BLaER1 (cell line): ENCODE measurements around the gene EDN2.
A peak's percentile ranks its signal among the peaks of the same experiment; 100 is the strongest.

Experiments
- H3K27ac ChIP-seq: shearing (Covaris generic); formaldehyde crosslinking; 2 replicates; pipeline ENCODE4 v1.8.1; 2022
- H3K27me3 ChIP-seq: shearing (Covaris generic); formaldehyde crosslinking; 2 replicates; pipeline ENCODE4 v1.8.1; 2022
- H3K36me3 ChIP-seq: shearing (Covaris generic); formaldehyde crosslinking; 2 replicates; pipeline ENCODE4 v1.8.1; 2022
- H3K4me1 ChIP-seq: shearing (Covaris generic); formaldehyde crosslinking; 2 replicates; pipeline ENCODE4 v1.8.1; 2022
- H3K4me2 ChIP-seq: shearing (Covaris generic); formaldehyde crosslinking; 2 replicates; pipeline ENCODE4 v1.8.1; 2022
- H3K4me3 ChIP-seq: shearing (Covaris generic); formaldehyde crosslinking; 2 replicates; pipeline ENCODE4 v1.8.1; 2022
- H3K9ac ChIP-seq: shearing (Covaris generic); formaldehyde crosslinking; 2 replicates; pipeline ENCODE4 v1.8.1; 2022
- H3K9me3 ChIP-seq: shearing (Covaris generic); formaldehyde crosslinking; 2 replicates; pipeline ENCODE4 v1.8.1; 2022
- H4K20me1 ChIP-seq: shearing (Covaris generic); formaldehyde crosslinking; 2 replicates; pipeline ENCODE4 v1.8.1; 2022
- Cebpa-rat ChIP-seq: shearing (Covaris generic); IDR thresholded peaks from 2 replicates; pipeline ENCODE4 v1.8.1; 2022

Gene EDN2

DNA sequence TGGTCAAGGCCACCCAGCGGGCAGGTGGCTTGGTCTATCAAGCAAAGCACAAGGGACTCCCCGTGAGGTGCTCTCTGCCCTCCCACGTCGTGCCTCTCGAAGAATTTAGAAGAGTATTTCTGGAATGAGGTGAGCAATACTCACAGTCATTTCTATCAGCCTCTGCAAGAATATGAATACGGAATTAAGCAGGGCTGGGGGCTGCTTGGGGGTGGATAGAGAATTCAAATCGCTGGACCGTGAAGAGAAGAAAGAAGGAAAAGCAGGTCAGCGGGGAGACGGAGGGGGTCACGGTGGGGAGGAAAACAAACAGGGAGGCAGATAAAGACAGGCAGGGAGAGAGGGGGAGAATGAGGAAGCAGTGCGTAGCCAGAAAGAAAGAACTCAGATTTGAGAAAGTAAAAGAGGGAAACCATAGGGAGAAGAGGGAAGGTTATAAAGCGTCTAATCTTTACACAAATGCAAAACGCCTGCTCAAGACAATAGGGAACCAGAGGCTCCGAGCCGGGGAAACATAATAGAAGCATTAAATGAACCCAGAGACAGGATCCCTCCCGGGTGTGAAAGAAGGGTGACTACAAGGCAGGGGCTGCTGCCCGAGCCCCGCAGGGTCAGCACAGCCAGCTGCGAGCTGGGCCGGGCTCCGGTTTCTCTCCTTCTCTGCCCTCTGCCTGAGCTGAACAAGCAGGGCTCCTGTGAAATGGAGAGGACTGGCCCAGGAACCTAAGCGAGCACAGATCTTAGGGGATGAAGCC, 2.1 kb upstream of the EDN2 start:
- Histone ChIP-seq H3K27ac (peak overlapping the region; percentile 5; the same call in 1 of the 2 replicates), H3K9ac (peak overlapping the region; percentile 36; the same call in 1 of the 2 replicates), H3K4me1 (peaks cover 64% of the 10 kb centered on the region), H3K4me2 (peak overlapping the region; percentile 67), H4K20me1 (no peaks in the 10 kb centered on the region), H3K9me3 (no peaks in the 10 kb centered on the region), H3K4me3 (no peak overlapping the region), H3K36me3 (no peaks in the 10 kb centered on the region), H3K27me3 (no peaks in the 10 kb centered on the region)
- no peak for TF ChIP-seq Cebpa-rat

GRCh38 chr1:41486053-41486370, 1.5 kb upstream of the EDN2 start:
- Histone ChIP-seq H3K27me3 (no peaks in the 10 kb centered on the region), H3K4me3 (no peak overlapping the region), H3K27ac (0 out of 2 replicates have a peak overlapping the region, but pooled peaks have one; percentile 5), H3K9me3 (no peaks in the 10 kb centered on the region), H4K20me1 (no peaks in the 10 kb centered on the region), H3K9ac (0 out of 2 replicates have a peak overlapping the region, but pooled peaks have one; percentile 36), H3K4me1 (peaks cover 64% of the 10 kb centered on the region), H3K36me3 (no peaks in the 10 kb centered on the region), H3K4me2 (peak overlapping the region; percentile 67)
- no peak for TF ChIP-seq Cebpa-rat

GRCh38 chr1:41485605-41486004, 1.1 kb upstream of the EDN2 start:
- Histone ChIP-seq H3K27me3 (no peaks in the 10 kb centered on the region), H3K4me1 (peaks cover 64% of the 10 kb centered on the region), H3K4me3 (no peak overlapping the region), H4K20me1 (no peaks in the 10 kb centered on the region), H3K27ac (no peak overlapping the region), H3K4me2 (peak overlapping the region; percentile 67), H3K9me3 (no peaks in the 10 kb centered on the region), H3K9ac (no peak overlapping the region), H3K36me3 (no peaks in the 10 kb centered on the region)
- TF ChIP-seq Cebpa-rat: no peak

GRCh38 chr1:41483960-41484401, 502 bp downstream of the EDN2 start:
- Histone ChIP-seq H3K4me3 (no peak overlapping the region), H3K27ac (no peak overlapping the region), H3K4me1 (peaks cover 66% of the 10 kb centered on the region), H3K9me3 (no peaks in the 10 kb centered on the region), H3K36me3 (no peaks in the 10 kb centered on the region), H4K20me1 (no peaks in the 10 kb centered on the region), H3K9ac (no peak overlapping the region), H3K27me3 (no peaks in the 10 kb centered on the region), H3K4me2 (peak overlapping the region; percentile 67)
- no peak for TF ChIP-seq Cebpa-rat

DNA sequence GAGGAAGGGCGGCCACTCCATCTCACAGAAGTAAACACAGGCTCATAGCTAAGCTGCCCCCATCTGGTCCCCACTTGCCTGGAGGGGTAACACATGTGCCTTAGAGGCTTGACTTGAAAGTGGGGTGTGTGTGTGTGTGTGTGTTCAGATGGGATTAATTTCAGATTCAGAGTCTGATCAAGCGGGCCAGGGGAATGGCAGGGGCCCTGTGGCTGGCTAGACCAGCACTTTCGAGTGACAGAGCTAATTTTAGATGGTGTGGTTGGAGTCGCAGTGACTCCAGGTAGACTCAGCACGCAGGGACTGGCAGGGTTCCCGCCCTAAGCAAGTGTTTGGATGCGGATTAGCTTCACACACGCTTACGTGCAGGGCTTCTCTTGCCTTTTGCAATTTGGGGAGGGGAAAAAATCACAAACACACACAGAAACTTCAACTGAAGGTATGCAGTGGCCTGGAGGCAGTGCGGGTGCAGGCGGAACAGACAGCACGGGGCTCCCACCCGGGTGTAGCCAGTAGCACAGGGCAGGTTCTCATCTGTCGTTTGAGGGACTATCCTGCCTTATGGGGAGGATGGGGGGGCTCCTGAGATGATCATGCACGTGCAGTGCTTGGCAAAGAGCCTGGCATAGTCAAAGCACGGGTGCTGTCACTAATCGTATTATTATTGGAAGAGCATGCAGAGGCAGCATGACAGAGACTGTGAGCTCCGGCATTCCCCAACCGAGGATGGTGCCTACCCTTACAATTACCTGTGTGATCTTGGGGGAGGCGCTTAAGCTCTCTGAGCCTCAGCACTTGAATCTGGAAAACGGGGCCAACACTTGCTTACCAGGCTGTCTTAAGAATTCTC, 1.3 kb downstream of the EDN2 start:
- H3K4me1 ChIP-seq: peaks cover 74% of the 10 kb centered on the region
- TF ChIP-seq Cebpa-rat: no peak
- no peak overlapping the region for H3K9ac ChIP-seq

GRCh38 chr1:41482001-41482765, 2.3 kb downstream of the EDN2 start:
- TF ChIP-seq Cebpa-rat: no peak
- no peaks in the 10 kb centered on the region for H3K9me3 ChIP-seq
- H3K27me3 ChIP-seq: no peaks in the 10 kb centered on the region
- peaks cover 71% of the 10 kb centered on the region for H3K4me1 ChIP-seq
- H4K20me1 ChIP-seq: no peaks in the 10 kb centered on the region
- H3K27ac ChIP-seq: peak overlapping the region; percentile 72
- no peak overlapping the region for H3K4me3 ChIP-seq
- peak overlapping the region; percentile 40 for H3K4me2 ChIP-seq
- no peaks in the 10 kb centered on the region for H3K36me3 ChIP-seq
- H3K9ac ChIP-seq: no peak overlapping the region

More for the DNA sequence above, 1.3 kb downstream of the EDN2 start:
- Histone ChIP-seq H3K36me3 (no peaks in the 10 kb centered on the region), H3K27ac (no peak overlapping the region), H3K4me2 (peak overlapping the region; percentile 40), H4K20me1 (no peaks in the 10 kb centered on the region), H3K27me3 (no peaks in the 10 kb centered on the region), H3K4me3 (no peak overlapping the region), H3K9me3 (no peaks in the 10 kb centered on the region)

DNA sequence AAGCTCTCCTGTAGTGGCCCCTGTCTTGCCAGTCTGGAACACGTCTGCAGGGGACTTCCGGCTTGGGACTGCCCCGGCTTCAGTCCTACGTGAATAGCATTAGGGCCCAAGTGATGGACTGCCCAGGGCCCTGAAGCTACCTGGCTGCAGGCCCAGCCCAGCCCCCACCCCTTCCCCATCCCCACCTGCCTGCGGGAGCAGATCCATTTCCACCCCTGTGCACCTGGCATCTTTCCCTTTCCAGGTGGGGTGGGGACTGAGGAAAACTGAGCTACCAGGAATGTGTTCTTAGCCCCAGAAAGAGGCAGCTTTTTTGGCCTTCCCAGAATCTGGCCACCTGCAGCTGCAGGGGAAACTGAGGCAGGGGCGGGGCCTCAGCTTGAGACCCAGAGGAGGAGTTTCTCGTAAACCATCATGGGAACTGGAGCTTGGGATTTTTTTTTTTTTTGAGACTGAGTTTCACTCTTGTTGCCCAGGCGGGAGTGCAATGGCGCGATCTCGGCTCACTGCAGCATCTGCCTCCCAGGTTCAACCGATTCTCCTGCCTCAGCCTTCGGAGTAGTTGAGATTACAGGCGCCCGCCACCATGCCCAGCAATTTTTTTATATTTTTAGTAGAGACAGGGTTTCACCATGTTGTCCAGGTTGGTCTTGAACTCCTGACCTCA, 3.2 kb downstream of the EDN2 start:
- Histone ChIP-seq H3K36me3 (no peaks in the 10 kb centered on the region), H3K4me3 (no peak overlapping the region), H3K27me3 (no peaks in the 10 kb centered on the region), H3K4me1 (peaks cover 71% of the 10 kb centered on the region), H4K20me1 (no peaks in the 10 kb centered on the region), H3K9me3 (no peaks in the 10 kb centered on the region), H3K4me2 (no peak overlapping the region), H3K9ac (no peak overlapping the region), H3K27ac (peak overlapping the region; percentile 72; the same call in 1 of the 2 replicates)
- TF ChIP-seq Cebpa-rat: no peak

DNA sequence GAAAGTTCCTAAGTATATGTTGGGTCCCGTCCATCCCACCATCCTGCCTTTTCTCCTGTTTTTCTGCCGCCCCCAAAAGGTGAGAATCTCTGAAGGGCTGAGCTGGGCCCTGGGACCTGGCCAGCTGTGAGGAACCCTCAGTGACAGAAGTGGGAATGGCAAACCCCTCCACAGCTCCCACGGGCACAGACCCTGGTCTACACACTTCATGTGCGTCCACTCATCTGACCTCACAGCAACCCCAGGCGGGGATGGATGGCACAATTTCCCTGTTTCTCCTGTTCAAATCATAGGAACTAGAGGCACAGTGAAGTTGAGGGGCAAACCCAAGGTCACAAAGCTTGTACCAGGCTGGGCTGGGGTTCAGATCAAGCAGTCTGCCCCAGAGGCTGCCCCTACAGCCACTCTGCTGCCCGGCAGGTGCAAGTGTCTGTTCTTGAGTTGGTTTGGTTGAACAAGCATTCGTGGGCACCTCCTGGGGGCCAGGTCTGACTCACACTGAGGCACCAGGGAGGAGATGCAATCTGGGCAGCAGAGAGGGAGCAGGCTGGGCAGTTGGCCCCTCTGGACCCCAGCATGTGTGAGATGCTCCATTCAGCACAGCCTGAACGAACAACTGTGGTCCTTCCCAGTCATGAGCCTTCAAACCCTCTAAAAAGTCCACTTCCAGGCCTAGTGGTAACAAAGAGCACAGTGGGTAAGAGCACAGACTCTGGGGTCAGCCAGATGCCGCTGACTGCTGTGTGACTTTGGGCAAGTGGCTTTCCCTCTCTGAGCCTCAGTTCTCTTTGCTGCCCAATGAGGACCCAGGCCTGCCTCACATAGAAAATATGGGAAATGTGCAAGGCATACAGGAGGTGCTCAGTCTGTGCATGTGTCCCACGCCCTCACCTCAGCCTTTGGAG, 4.0 kb downstream of the EDN2 start:
- H3K9me3 ChIP-seq: no peaks in the 10 kb centered on the region

More for the DNA sequence above, 4.0 kb downstream of the EDN2 start:
- Histone ChIP-seq H4K20me1 (no peaks in the 10 kb centered on the region), H3K36me3 (no peaks in the 10 kb centered on the region), H3K4me1 (peaks cover 64% of the 10 kb centered on the region), H3K4me2 (no peak overlapping the region), H3K27ac (no peak overlapping the region), H3K4me3 (no peak overlapping the region), H3K27me3 (no peaks in the 10 kb centered on the region), H3K9ac (no peak overlapping the region)
- TF ChIP-seq Cebpa-rat: no peak
